Fibroblast of villous mesenchyme (primary cell): ENCODE measurements around the gene SLC7A14. TPM values are rescaled to one million over a fixed set of nuclear protein-coding genes. Genes with fewer than 3 reads are reported as not detected.

Experiments used
- DNase-seq: peaks from one replicate; pipeline ENCODE4 v3.0.0-alpha.2; 2010; ENCODE audit warnings: low read depth
- H3K4me3 ChIP-seq: 2 replicates; pipeline ENCODE4 v1.5.1; 2011; ENCODE audit warnings: low read depth, mild to moderate bottlenecking, low read length
- CTCF ChIP-seq: IDR thresholded peaks from 2 replicates; pipeline ENCODE4 v1.5.1; 2012; ENCODE audit warnings: low read depth, mild to moderate bottlenecking, low read length; ENCODE audit not compliant: insufficient read depth
- total RNA-seq: library from RNA; depleted of rRNA; stranded (reverse); fragments of >200 nt; gene quantifications from 2 replicates; pipeline ENCODE4 v1.2.3, GENCODE V29; 2012

SLC7A14 gene
- total RNA-seq, 1 donor = 2.2 TPM

GRCh38 chr3:170424879-170425278 is 161.0 kb downstream of the SLC7A14 start:
- no peak overlapping the region for H3K4me3 ChIP-seq
- TF ChIP-seq CTCF = no peak

GRCh38 chr3:170423001-170423615 is 162.8 kb downstream of the SLC7A14 start:
- TF ChIP-seq CTCF = no peak
- no peak overlapping the region for H3K4me3 ChIP-seq
- DNase-seq = no peak

More at GRCh38 chr3:170424879-170425278, 161.0 kb downstream of the SLC7A14 start:
- no peak for DNase-seq

GRCh38 chr3:170421758-170422157 is 164.1 kb downstream of the SLC7A14 start:
- no peak for DNase-seq
- H3K4me3 ChIP-seq = peak overlapping the region; percentile 76
- TF ChIP-seq CTCF = no peak

- no peak for TF ChIP-seq CTCF
- peak overlapping the region; percentile 76 for H3K4me3 ChIP-seq
- DNase-seq = peak; percentile 51
Measured at GRCh38 chr3:170421111-170421641, 164.7 kb downstream of the SLC7A14 start.

- no peak for TF ChIP-seq CTCF
- peak; percentile 48 for DNase-seq
- peak overlapping the region; percentile 76 for H3K4me3 ChIP-seq
Measured at GRCh38 chr3:170420307-170420821, 165.5 kb downstream of the SLC7A14 start.

GRCh38 chr3:170419557-170420087 is 166.3 kb downstream of the SLC7A14 start:
- peak; percentile 46 for DNase-seq
- H3K4me3 ChIP-seq = peak overlapping the region; percentile 76

More at GRCh38 chr3:170419557-170420087, 166.3 kb downstream of the SLC7A14 start:
- TF ChIP-seq CTCF = no peak
